Measurements from ENCODE around the gene MED27.

GRCh38 chr9:132027752-132028663, 51.7 kb downstream of the MED27 start:
- TF ChIP-seq EZH2 (IDR thresholded peaks at IDR 0.05; ENCODE audit: insufficient read depth, poor library complexity, severe bottlenecking) (no peak), EZH2phosphoT487 (IDR thresholded peaks at IDR 0.05; ENCODE audit: insufficient read depth, low read depth) (no peak)
